HG03457 (cell line): ENCODE data around the gene STOX2.

Experiments
- ATAC-seq: cut with Tn5 transposase; IDR thresholded peaks from one replicate; pipeline ENCODE4 v1.9.1; 2021; ENCODE audit warnings: moderate number of reproducible peaks; ENCODE audit not compliant: unreplicated experiment

STOX2 gene

GRCh38 chr4:183977707-183978106, 72.6 kb downstream of the STOX2 start:
- ATAC-seq: no peak

GRCh38 chr4:183984566-183984965, 79.5 kb downstream of the STOX2 start:
- ATAC-seq: no peak

DNA sequence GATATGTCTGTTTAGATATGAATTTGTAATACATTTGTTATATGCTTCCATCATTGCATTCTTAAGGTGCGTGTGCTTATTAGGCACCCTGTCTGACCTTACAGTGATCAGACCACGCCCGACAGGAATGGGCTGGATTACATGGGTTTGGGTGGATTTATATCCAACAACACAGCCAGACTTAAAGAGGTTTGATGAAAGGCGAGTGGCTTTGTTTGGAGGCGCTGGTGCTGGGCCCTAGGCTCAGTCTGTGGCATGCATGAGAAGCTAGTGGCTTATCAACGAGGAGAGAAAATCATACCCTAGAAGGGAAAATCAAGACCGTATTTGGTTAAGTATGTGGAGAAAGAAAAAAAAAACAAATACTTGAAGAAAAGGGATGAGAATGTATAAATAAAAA, 80.7 kb downstream of the STOX2 start:
- no peak for ATAC-seq

GRCh38 chr4:183986291-183986970, 81.3 kb downstream of the STOX2 start:
- no peak for ATAC-seq

DNA sequence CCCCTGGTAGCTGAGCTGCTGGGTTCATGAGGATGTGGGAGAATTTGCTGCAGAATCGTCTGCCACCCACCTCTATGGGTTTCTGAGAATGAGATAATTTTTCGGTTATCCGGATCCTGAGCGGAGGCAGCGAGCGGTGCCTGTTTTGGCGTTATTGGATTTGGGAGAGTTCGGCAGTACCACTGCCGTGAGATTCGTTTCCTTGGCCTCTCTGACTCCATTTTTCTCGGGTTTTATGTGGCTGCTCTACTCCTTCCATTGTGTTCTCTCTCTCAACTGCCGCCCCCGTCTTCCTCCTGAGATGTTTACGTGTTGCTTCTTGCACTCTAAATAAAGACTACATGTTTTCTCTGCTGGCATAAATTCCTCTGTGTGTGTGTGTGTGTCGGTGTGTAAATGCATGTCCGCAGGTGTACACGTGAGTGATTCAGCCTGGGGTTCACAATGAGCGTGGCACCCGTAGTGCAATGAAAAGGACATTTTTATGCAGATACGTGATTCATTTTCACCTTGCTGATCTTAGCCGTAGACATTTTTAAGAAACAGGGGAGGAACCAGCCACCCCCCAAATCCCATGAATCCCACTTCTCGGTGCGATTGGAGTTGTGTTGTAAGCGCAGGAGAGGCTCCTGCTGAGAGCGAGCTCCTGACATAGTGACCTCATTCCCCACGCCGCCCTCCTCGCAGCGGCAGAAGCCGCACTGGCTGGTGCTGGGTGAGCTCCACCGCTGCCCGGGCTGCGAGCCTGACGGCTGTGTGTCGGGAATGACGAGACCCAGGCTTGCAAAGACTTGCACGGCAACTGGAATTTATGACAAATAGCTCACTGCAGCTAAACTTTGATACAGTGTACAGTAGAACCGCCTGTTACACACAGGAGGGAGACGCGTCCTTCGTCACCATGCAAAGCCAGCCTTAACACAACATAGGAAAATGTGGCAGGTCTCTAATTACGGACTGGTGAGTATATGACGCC, 82.2 kb downstream of the STOX2 start:
- no peak for ATAC-seq

DNA sequence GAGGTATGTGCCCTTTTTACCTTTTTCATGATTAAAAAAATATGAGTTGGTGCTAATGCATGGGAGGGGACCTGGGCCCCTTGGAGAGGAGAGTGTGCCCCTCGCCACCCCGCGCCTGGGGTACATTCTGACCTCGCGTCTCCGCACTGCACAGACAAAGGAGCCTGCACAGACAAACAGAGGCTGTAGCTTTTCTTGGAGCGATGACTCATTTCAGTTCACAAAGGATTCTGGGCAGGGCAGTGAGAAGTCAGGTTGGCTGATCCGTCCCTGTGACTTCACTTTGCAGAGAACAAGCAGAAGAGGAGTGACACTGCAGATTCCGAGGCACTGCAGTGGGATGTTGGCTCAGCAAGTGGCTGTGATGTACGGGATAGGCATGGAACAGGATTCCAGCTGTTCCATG, 82.9 kb downstream of the STOX2 start:
- ATAC-seq: no peak

GRCh38 chr4:183988874-183989273, 83.8 kb downstream of the STOX2 start:
- no peak for ATAC-seq

DNA sequence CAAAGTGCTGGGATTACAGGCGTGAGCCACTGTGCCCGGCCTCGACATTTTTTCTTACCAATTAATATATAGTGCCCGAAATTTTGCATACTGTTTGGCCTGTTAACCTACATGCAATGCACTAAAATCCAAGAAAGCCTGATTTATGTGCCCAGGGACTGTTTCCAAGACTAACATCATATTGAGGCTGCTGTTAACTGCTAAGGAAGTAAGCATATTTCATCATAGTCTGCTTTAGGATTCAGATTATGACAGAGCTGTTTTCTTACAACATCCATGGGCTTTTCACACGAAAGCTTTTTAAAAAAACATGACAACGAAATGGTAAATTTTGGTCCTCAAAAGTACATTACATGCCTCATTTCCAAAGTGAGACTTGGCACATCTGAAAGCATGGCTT, 84.4 kb downstream of the STOX2 start:
- no peak for ATAC-seq

GRCh38 chr4:183989931-183990330, 84.8 kb downstream of the STOX2 start:
- ATAC-seq: no peak

DNA sequence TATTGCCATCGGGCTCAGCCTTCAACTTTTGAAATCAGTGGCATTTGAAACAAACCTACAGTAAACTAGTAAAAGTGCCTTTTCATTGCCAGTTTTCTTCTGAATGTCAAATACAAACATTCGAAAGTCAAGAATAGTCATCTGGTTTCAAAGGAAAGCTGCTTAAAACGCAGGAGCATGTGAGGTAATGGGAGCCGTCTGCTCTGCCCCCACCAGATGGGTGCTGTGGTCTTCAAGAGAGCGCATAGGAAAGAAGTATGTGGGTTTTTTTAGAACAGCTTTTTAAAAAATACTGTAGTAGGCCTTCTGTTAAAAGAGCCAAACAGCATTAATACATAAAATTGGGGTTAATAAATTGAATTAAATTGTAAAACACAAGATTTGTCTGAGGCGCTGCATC, 88.6 kb downstream of the STOX2 start:
- ATAC-seq: no peak

DNA sequence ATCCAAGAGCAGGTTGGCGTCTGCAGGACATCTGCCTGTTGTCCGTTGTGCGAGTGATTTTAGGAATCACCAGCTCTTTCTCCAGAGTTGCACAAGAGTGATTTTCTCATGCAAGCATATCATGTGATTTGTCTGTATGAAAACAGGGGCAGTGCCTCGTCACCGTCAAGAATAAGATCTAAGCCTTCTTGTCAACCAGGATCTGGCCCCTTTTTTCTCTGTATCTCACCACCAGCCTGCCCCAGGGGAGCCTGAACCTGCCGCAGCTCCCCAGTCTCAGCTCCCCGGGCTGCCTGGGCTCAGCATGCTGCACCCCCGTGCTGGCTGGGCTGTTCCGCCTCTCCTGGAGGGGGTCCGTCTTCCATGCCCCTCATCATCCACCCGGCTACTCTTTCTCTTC, 90.5 kb downstream of the STOX2 start:
- no peak for ATAC-seq

DNA sequence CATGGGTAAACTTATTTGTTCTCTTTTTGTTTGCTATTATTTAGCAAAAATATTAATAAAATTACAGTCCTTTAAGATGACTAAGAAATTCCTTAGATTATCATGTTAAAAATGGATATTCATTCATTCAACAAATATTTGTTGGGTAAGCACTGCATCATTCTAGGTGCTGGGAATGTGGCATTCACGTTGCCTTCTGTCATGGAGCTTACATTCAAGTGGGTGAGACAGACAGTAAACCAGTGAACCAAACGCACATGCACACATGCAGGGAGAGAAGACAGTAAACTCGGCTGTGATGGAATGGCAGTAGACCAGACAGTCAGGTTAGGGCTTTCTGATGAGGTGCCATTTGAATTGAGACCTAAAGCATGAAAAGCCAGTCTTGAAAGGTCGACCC, 91.8 kb downstream of the STOX2 start:
- ATAC-seq: no peak

DNA sequence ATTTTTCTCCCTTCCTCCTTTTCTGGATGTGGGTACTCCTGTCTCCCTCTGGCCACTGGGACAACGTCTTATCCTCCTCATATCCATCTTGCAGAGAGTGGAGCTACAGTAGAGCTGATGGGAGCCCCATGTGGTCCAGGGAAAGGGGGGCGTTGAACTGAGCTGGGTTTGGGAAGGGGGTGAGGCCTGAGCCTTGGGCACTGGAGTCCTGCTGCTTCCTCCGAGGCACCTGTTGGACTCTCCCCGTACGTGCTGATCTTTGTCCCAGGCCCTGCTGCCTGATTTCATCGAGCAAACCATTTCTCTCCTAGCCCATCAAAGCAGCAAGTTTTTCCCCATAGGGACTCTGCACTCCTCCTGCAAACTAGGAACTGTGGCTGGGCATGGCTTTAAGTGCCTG, 94.3 kb downstream of the STOX2 start:
- ATAC-seq: no peak

DNA sequence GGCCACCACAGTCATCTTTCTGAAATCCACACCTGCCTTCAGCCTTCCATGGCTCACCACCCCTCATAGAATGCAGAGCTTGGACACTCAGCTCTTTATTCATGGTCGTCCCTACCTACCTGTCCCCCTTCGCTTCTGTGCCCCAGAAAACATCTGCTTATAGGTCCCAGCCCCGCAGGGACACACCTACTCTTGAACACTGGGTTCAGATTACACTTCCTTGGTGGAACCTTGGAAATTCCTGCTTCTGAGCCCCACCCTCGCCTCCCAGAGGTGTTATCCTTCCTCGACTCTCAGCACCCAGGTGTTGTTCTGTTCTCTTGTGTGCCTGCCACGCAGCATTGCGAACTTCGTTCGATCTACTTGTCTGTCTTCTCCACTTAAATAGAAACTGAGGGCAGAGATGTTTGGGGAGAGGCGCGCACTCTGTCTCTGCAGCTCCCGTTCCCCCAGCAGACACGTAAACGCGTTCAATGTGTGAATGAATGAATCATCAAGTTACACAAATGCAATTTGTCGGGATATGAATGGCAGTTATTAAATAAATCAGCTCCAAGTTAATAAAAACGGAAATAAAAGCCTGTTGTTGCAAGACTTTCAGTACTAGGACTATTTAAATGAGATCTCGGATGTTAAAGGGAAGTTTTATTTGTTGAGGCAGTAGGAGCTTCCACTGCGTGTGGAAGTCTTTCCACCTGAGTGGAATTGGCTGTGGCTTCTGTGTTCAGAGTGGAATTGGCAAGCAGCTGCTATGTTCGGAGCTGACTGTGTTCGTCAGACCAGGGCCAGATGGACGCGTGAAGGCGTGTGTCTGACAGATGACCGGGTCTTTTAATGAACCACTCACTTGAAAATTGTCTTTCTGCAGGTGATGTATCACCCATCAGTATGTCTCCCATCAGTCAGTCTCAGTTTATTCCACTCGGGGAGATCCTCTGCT, 95.6 kb downstream of the STOX2 start:
- no peak for ATAC-seq

DNA sequence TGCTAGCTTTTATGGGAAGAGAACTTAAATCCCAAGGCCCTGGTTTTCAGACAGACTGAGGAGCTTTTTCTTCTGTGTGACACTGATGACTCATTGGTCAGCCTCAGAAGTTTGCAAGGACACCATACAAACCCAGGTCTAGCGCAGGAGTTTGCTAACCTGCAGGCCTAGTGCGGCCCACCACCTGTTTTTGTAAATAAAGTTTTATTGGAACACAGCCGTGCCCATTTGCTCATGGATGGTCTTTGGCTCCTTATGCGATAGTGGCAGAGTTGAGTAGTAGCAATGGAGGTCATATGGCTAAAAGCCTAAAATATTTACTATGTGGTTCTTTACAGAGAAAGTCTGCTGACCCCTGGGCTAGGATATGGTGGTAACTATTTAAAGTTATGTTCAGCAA, 98.3 kb downstream of the STOX2 start:
- ATAC-seq: no peak

- ATAC-seq: no peak
Observed at GRCh38 chr4:184007891-184008290, 102.8 kb downstream of the STOX2 start.

DNA sequence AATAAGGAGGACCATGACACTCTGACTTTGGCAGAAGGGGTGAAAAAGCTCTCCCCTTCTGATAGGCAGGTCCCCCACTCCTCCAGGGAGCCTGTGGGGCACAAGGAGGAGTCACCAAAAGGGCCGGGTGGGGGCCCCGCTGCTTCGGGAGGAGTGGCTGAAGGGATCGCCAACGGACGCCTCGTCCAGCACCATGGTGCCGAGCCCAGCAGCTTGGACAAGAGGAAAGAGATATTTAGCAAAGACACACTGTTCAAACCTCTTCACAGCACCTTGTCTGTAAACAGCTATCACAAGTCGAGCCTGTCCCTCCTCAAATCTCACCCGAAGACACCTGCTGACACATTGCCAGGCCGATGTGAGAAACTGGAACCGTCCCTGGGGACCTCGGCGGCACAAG, 105.6 kb downstream of the STOX2 start:
- ATAC-seq: no peak

DNA sequence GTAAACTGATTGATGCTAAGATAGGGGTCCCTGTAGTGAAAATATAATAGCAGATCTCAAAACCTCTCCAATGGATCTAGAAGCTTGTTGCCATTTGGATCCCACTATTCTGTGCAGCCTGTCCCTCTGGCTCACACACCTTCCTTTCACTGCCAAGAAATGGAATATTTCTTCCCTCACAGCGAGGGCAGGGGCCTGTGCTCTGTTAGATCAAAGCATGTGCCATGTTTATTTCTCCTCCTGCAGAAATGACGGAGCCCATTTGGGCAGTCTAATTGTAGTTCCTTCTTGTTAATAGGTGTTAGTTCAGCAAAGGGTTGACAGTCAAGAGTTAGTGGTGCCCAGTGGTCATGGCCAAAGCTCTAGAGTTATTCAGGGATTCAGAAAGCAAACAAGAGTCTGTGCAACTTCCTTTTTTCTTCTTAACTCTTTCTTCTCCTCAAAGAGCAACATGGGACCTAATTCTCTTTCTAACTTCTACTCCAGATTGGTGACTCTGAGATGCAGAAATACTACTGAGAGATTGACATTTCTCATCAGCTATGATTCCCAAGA, 106.8 kb downstream of the STOX2 start:
- ATAC-seq: no peak

- no peak for ATAC-seq
Observed at GRCh38 chr4:184012937-184013336, 107.8 kb downstream of the STOX2 start.

DNA sequence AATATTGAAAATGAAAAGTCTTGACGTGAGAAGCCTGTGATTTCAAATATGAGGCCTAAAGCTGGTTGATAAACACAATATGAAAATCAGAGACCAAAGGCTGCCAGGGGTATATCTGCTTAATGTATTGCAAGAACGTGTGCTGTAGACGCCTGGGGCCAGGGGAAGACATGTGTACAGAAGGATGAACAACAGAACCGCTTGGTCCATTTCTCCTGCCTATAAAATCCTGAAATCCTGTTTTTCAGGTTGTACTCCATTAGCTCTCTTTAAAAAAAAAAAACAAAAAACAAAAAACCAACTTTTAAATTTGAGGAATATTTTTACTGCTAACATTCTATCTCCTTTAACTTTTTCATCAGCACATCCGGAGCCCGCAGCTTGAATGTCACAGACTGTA, 109.2 kb downstream of the STOX2 start:
- ATAC-seq: no peak
